ENCODE data around the gene FAM53A. TPM values are rescaled to one million over a fixed set of nuclear protein-coding genes. Genes with fewer than 3 reads are reported as not detected.

The FAM53A gene, protein sequence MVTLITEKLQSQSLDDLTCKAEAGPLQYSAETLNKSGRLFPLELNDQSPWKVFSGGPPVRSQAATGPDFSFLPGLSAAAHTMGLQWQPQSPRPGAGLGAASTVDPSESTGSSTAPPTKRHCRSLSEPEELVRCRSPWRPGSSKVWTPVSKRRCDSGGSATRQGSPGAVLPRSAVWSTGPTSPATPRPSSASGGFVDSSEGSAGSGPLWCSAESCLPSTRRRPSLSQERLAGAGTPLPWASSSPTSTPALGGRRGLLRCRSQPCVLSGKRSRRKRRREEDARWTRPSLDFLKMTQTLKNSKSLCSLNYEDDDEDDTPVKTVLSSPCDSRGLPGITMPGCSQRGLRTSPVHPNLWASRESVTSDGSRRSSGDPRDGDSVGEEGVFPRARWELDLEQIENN
- 0.42 and 1.1 TPM in 2 replicates for total RNA-seq

GRCh38 chr4:1683736-1684505 is at the start of gene FAM53A:
TSS of gene FAM53A (minus strand) at chr4:1684313. CDS start at chr4:1668741, 15,572 bp downstream.

GRCh38 chr4:1721003-1721665 is 37.0 kb upstream of the FAM53A start, which contains the start of the genes TACC3 and TMEM129:
TSS of gene TACC3 (plus strand) at chr4:1721521. CDS start at chr4:1723422, 1,901 bp downstream.
TSS of gene TMEM129 (minus strand) at chr4:1721323. CDS start at chr4:1720837, 486 bp downstream.

DNA sequence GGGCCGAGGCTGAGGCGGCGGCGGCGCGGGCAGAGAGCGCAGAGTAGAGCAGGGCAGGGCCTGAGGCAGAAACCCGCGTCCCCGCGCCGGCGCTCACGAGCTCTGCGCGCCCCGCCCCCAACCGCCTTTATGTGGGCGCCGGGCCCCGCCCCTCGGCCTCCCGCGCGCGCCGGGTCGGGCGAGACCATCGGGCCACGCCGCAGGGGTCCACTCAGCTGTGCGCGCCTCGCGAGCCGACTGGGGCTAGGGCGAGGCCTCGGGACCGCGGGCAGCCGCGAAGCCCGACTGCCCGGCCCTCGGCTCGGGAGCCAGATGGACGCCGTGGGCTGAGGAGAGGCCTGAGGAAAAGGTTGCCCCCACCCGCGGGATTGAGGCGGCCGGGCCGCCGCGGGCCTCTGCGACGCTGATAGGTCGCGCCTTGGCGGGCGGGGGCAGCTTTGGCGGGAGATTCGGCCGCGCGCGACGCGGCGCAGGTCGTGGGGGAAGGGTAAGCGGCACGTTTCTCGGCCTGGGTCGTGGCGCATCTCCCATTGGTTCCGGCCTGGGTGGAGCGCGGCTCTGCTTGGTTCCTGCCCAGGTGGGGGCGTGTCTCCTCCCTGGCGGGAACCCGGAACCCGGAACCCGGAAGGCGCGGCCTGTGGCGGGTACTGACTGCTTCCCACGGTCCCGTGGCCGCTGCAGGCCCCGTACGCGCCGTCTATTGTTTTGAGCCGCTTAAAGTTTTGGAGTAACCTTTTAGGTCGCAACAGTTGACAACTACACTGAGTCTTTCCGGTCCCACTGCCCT is 28.3 kb upstream of the FAM53A start, which contains the start of gene SLBP:
TSS of gene SLBP (minus strand) at position 104 of the 787 bp plus-strand sequence. CDS start 131 bp downstream, outside the sequence.

Other genes starting within 250 kb of the FAM53A start
- gene SLBP, start 28.0 kb upstream of the FAM53A start, total RNA-seq = 85.1 and 94.5 TPM in 2 replicates
- gene TMEM129, start 37.0 kb upstream of the FAM53A start, total RNA-seq = 39.3 and 47.7 TPM in 2 replicates
- 33.9 and 42.9 TPM in 2 replicates for gene TACC3, start 37.2 kb upstream of the FAM53A start, total RNA-seq
- gene FGFR3, start 109.0 kb upstream of the FAM53A start, total RNA-seq = 120 TPM in 2 replicates
- gene LETM1, start 171.8 kb upstream of the FAM53A start, total RNA-seq = 73.7 and 76.5 TPM in 2 replicates
- 40.8 and 48.2 TPM in 2 replicates for gene NSD2, start 187.1 kb upstream of the FAM53A start, total RNA-seq

All from airway epithelial cell (primary cell).